Fibroblast of lung (primary cell): ENCODE measurements around the gene GALK2.

Experiments used
- EZH2 ChIP-seq: IDR thresholded peaks from 2 replicates; pipeline ENCODE4 v1.5.1; 2012; ENCODE audit warnings: low read length, control low read depth, mild to moderate bottlenecking; ENCODE audit errors: missing control alignments
- TF ChIP-seq, protein P1 (sequence below), 2 donors: IDR thresholded peaks in 1 of 2; conservative IDR thresholded peaks in 1 of 2; 1 replicate in 1 of 2; 2 replicates in 1 of 2; pipeline ENCODE4 v1.5.1; 2011 to 2012; ENCODE audit warnings: low read length in 2 of 2, control low read depth in 1 of 2, inconsistent platforms in 1 of 2, low read depth in 1 of 2, mild to moderate bottlenecking in 1 of 2

- TF ChIP-seq, protein P1, sequence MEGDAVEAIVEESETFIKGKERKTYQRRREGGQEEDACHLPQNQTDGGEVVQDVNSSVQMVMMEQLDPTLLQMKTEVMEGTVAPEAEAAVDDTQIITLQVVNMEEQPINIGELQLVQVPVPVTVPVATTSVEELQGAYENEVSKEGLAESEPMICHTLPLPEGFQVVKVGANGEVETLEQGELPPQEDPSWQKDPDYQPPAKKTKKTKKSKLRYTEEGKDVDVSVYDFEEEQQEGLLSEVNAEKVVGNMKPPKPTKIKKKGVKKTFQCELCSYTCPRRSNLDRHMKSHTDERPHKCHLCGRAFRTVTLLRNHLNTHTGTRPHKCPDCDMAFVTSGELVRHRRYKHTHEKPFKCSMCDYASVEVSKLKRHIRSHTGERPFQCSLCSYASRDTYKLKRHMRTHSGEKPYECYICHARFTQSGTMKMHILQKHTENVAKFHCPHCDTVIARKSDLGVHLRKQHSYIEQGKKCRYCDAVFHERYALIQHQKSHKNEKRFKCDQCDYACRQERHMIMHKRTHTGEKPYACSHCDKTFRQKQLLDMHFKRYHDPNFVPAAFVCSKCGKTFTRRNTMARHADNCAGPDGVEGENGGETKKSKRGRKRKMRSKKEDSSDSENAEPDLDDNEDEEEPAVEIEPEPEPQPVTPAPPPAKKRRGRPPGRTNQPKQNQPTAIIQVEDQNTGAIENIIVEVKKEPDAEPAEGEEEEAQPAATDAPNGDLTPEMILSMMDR (conservative IDR thresholded peaks at IDR 0.05 in 1 of 2, IDR thresholded peaks at IDR 0.05 in 1 of 2; ENCODE audit: low read depth in 1 of 2, low read length in 2 of 2) = peak; percentile 36 to 37
- no peak for TF ChIP-seq EZH2
Measured at GRCh38 chr15:49370782-49371181, 200.7 kb downstream of the GALK2 start.
